GM12873 (cell line): Measurements from ENCODE around the gene KIF1B.

ENCODE experiments used
- TF ChIP-seq, protein P1 (sequence below): IDR thresholded peaks from 2 replicates; pipeline ENCODE4 v1.5.1; 2012; ENCODE audit warnings: low read depth, mild to moderate bottlenecking, moderate library complexity, low read length, control low read depth; ENCODE audit not compliant: insufficient read depth; ENCODE audit errors: missing control alignments

Gene KIF1B

DNA sequence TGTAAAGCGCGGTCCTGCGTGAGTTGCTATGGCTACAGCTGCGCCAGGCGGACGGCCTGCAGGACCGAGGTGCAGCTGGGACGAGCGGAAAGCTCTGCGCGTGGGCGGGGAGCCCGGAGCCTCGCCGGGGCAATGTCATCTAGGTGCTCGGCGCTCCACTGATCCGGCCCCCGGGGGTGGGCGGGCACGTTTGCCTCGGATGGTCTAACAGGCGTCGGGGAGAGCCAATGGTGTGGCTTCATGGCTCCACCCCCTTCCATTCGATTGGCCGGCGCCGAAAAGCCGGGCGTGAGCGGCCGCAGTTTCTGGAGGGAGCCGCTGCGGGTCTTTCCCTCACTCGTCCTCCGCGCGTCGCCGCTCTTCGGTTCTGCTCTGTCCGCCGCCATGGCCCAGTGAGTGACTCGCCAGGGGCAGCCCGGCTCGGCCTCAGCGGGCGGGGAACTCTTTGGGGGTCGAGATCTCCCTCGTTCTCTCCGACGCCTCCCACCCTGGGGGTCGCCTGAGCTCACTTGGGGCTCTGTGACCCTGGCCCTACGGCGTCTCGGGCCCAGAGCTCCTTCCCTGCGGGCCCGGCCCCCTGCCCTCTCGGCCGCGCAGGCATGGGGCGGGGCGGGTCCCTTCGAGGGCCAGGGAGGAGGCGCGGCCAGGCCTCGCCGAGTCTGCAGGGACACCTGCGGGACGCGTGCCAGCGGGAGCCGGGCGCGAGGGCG, 188.5 kb downstream of the KIF1B start, which contains the start of gene PGD:
Gene PGD, plus strand, starts transcription at position 331 of the 710 bp plus-strand sequence. Its CDS starts 54 bp downstream, at position 385.
- TF ChIP-seq, protein P1, sequence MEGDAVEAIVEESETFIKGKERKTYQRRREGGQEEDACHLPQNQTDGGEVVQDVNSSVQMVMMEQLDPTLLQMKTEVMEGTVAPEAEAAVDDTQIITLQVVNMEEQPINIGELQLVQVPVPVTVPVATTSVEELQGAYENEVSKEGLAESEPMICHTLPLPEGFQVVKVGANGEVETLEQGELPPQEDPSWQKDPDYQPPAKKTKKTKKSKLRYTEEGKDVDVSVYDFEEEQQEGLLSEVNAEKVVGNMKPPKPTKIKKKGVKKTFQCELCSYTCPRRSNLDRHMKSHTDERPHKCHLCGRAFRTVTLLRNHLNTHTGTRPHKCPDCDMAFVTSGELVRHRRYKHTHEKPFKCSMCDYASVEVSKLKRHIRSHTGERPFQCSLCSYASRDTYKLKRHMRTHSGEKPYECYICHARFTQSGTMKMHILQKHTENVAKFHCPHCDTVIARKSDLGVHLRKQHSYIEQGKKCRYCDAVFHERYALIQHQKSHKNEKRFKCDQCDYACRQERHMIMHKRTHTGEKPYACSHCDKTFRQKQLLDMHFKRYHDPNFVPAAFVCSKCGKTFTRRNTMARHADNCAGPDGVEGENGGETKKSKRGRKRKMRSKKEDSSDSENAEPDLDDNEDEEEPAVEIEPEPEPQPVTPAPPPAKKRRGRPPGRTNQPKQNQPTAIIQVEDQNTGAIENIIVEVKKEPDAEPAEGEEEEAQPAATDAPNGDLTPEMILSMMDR: no peak

DNA sequence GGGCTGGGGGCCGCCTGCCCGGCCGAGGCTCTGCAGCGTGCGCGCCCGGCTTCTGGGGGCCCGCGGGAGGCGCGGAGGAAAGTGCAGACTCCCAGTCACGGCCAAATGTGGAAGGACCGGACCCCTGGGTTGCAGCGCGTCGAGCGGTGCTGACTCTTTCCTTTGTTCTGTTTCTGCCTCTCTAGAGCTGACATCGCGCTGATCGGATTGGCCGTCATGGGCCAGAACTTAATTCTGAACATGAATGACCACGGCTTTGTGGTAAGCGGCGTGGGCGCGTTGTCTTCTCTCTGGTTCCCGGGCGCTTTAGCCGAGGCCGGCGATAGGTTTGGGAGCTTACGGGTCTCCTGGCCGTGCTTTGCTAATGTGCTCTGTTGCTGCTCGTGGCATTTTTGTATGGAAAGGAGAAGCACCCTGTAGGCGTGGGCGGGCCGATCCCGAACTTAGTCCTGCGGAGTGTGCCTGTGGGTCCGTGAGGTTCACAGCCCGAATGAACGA, 189.1 kb downstream of the KIF1B start:
- TF ChIP-seq, protein P1: no peak

DNA sequence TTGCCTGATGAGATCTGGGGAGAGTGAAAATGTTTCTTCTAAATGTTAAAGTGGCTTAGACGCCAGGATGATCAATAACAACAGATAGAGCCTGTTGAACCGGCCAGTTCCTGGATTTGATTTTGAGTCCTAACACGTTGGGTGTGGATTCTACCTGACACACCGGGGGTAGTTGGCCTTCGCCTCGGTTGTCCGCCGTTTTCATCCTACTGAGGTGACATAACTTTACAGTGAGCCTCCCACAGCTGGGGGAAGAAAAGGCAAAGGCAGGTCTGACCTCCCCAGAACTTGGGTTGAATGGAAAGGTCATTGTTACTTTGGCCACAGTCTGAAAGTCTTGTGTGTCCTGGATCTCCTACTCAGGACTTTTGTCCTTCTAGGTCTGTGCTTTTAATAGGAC, 189.6 kb downstream of the KIF1B start:
- TF ChIP-seq, protein P1: no peak

DNA sequence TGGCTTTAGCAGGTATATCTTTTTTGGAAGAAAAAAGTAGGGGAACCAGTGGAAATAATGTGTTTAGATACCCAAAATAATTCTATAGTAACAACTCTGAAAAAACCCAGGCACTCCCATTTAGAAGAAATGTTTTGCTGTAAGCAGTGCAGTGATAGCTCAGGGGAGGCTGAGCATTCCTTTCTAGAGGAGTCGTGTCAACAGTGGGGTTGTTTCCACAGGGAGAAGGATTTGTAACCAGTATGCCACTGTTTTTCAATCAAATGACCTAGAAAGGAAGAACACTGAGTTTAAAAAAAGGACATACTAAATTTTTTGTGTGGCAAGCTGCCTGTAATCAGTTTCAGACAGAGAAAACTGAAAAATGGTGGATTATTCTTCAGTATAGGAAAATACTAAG, 190.9 kb downstream of the KIF1B start:
- TF ChIP-seq, protein P1: no peak

DNA sequence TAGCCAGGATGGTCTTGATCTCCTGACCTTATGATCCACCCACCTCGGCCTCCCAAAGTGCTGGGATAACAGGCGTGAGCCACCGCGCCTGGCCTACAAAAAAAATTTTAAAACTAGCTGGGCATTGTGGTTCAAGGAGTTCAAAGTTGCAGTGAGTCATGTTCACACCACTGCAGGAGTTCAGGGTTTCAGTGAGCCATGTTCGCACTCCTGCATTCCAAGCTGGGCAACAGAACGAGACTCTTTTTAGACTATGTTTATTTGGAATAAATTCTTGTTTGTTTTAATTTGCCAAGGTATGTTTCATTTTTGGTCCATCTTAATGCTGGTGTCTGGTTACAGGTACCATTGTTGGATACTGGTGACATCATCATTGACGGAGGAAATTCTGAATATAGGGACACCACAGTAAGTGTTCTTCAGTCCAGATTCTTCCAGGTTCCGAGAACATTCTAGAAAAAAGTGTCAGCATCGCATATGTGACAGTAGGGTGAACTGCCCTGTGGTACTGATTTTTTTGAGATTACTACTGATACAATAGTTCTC, 192.4 kb downstream of the KIF1B start:
- TF ChIP-seq, protein P1: no peak

DNA sequence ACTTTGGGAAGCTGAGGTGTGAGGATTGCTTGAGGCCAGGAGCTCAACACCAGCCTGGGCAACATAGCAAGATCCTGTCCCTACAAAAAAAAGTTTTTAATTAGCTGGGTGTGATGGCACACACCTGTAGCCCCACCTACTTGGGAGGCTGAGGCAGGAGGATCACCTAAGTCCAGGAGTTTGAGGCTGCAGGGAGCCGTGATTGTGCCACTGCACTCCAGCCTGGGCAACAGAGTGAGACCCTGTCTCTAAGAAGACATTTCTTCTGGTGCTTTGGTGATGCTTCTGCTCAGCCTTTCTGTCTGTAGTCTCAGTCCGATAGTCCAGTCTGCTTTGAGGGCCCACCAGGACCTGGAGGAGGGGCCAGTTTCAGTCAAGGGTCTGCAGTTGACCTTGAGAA, 196.8 kb downstream of the KIF1B start:
- TF ChIP-seq, protein P1: no peak

DNA sequence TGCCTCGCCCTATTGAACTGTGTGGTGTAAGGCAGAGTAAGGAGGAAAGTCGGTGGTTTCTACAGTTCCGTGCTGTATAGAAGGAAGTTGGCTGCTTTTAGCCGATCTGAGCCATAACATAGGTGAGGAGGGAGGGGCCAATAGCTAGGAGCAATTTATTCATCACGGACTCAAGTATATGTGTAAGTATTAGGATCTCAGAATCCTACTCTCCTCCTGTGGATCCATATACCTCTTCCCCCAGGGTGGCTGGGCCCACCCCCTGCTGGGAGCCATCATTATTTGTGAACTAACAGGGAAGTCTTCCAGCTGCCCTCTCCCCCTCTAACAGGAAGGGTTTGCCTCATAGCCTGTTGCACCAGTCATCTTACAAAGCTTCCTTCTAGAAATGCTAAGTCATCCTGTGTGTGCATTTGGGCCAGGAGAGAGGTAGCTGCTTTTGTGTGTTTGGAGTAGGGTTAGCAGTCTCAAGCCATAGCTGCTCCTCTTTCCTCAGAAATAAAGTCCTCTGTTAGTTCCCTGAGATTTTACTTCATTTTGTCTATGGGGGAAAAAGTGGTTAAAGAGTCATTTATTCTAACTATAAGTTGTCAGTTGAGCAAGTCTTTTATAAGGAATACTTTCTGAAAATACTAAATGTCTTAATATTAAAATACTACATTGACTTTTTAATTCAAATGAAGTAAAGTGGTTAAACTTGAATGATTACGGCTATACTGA, 205.0 kb downstream of the KIF1B start:
- TF ChIP-seq, protein P1: no peak
